Heart right ventricle (tissue), 16 donors: ENCODE results near the gene SLC25A6. TPM values are rescaled to one million over a fixed set of nuclear protein-coding genes. Genes with fewer than 3 reads are reported as not detected.

Experiments
- ATAC-seq, 8 donors: fragments of 200-7000 bp; cut with Tn5 transposase; one replicate each; pipeline ENCODE4 v1.9.1; 2020; ENCODE audit warnings: mild to moderate bottlenecking in 8 of 8, moderate library complexity in 8 of 8, moderate number of reproducible peaks in 1 of 8
- DNase-seq, 2 donors: peaks; one replicate each; pipeline ENCODE4 v3.0.0-alpha.2; 2020
- H3K27ac ChIP-seq, 10 donors: fragments of 200-600 bp; sonication (generic) in 2 of 10; one replicate each; pipeline versions ENCODE4 v1.5.0 to v1.8.0; 2020 to 2022; ENCODE audit warnings: mild to moderate bottlenecking in 3 of 10
- H3K27me3 ChIP-seq, 7 donors: fragments of 200-600 bp; one replicate each; pipeline ENCODE4 v1.8.0; 2021 to 2022; ENCODE audit warnings: mild to moderate bottlenecking in 2 of 7
- H3K36me3 ChIP-seq, 9 donors: fragments of 200-600 bp; sonication (generic) in 1 of 9; one replicate each; pipeline versions ENCODE4 v1.5.0 to v1.8.0; 2020 to 2022; ENCODE audit warnings: mild to moderate bottlenecking in 2 of 9
- H3K4me1 ChIP-seq, 9 donors: fragments of 200-600 bp; sonication (generic) in 1 of 9; one replicate each; pipeline versions ENCODE4 v1.5.0 to v1.8.0; 2020 to 2022; ENCODE audit warnings: mild to moderate bottlenecking in 4 of 9
- H3K4me3 ChIP-seq, 10 donors: fragments of 200-600 bp; sonication (generic) in 2 of 10; one replicate each; pipeline versions ENCODE4 v1.5.0 to v1.8.0; 2020 to 2022; ENCODE audit warnings: mild to moderate bottlenecking in 7 of 10, moderate library complexity in 2 of 10
- H3K9me3 ChIP-seq, 11 donors: fragments of 200-600 bp in 10 of 11; sonication (generic) in 2 of 11; one replicate each; pipeline versions ENCODE4 v1.5.0 to v1.8.0; 2013 to 2022; ENCODE audit warnings: mild to moderate bottlenecking in 2 of 11, control low read depth in 1 of 11, moderate library complexity in 1 of 11
- CTCF ChIP-seq, 9 donors: fragments of 200-600 bp; sonication (generic) in 2 of 9; IDR thresholded peaks; one replicate each; pipeline versions ENCODE4 v1.5.0 to v1.8.0; 2021 to 2022; ENCODE audit warnings: antibody characterized with exemption in 9 of 9, mild to moderate bottlenecking in 5 of 9, moderate library complexity in 1 of 9
- WGBS, 2 donors: extraction: QIAGEN DNeasy Blood & Tissue Kit; methylation state at CpG; one replicate each; pipeline ENCODE4 v1.1.7; 2013; ENCODE audit warnings: inconsistent platforms in 1 of 2; 5-methylcytosine and 5-hydroxymethylcytosine counted together
- intact Hi-C, 10 donors: fragments of 100-400 bp; cut with DNase I; formaldehyde crosslinking; loops; one replicate each; pipeline versions ENCODE4 v1.11.1 to v1.14.2; 2022
- polyA plus RNA-seq, 2 donors: library from polyadenylated mRNA; stranded (reverse); fragments of 200-250 nt; gene quantifications; one replicate each; pipeline ENCODE4 v1.2.3, GENCODE V29; 2013
- total RNA-seq, 10 donors: library from RNA; stranded (reverse); fragmentation: NEBNext Ultra II Directional in 3 of 10; extraction: Animal tissue kit (Norgen Biotek cat#: 25700) in 3 of 10; gene quantifications; one replicate each; pipeline versions ENCODE4 v1.2.1 to v1.2.4, GENCODE V29; 2021 to 2023
- donor health status: Arrhythmogenic right ventricular cardiomyopathy.
- donor health status: ischemic (EF 13 %, LVEDD 7.1; RV severe dilation, severe dysfunction).
- donor health status: healthy with polysubstance abuse.
- donor health status: DM: no; HTN: yes; CAD: no.
- donor health status: DM: no; HTN: no; CAD: no.
- donor health status: ischemic (EF 25% LVEDD 6.9; RV normal size, moderate dysfunction).
- donor health status: ischemic (EF 25% LVEDD 5.7; RV mildly dilated, moderate dysfunction).
- donor health status: healthy.
- donor health status: DM: yes; HTN: yes; CAD: no.
- donor health status: Ischemic cardiomyopathy.
- donor health status: ischemic (EF 35%, LVEDD 5.7; RV mildly dilated, moderate dysfunction).
- donor health status: nonischemic (EF 11% LVEDD 7.7; RV severe dilation, severe dysfunction).
- donor health status: DM: yes; HTN: yes; CAD: no.
- donor health status: PGD.
- donor health status: ischemic (EF 29% LVEDD 5.4; RV normal size, mild dysfunction).
- donor health status: nonischemic (EF 23%, LVEDD 6.1; RV moderate dilation, normal function).

The SLC25A6 gene
- total and polyA plus RNA-seq, 12 donors: 74.8 to 272 (median 141) TPM

- DNase-seq (no peak), ATAC-seq (no peak)
- Histone ChIP-seq H3K4me3 (no peak overlapping the region), H3K4me1 (peaks cover 0 to 5% (median 0%) of the 10 kb centered on the region in 9 donors), H3K27ac (no peak overlapping the region), H3K27me3 (no peaks in the 10 kb centered on the region), H3K36me3 (peaks cover 0 to 60% (median 13%) of the 10 kb centered on the region in 9 donors), H3K9me3 (peaks cover 0 to 11% (median 9%) of the 10 kb centered on the region in 11 donors)
- intact Hi-C loops: no loop called here
- 93 to 99% methylated on average over 10 of the region's 10 CpGs for WGBS, 2 donors
- TF ChIP-seq CTCF (IDR thresholded peaks at IDR 0.05): no peak
These were observed 33.9 kb downstream of the SLC25A6 start for GRCh38 chrX:1357993-1358392.

- Histone ChIP-seq H3K9me3 (peaks cover 0 to 11% (median 9%) of the 10 kb centered on the region in 11 donors), H3K4me3 (no peak overlapping the region), H3K36me3 (peaks cover 0 to 63% (median 13%) of the 10 kb centered on the region in 9 donors), H3K4me1 (peaks cover 0 to 5% (median 0%) of the 10 kb centered on the region in 9 donors), H3K27me3 (no peaks in the 10 kb centered on the region), H3K27ac (peak overlapping the region in 1 of 10 donors; percentile 60)
- no peak for TF ChIP-seq CTCF (IDR thresholded peaks at IDR 0.05)
- peak in 7 of 8 donors; percentile 21 to 62 (median 40) for ATAC-seq
- no peak for DNase-seq
- 33 to 40% methylated on average over 11 of the region's 11 CpGs for WGBS, 2 donors
- intact Hi-C loops: no loop called here
These were observed 36.5 kb downstream of the SLC25A6 start for GRCh38 chrX:1355131-1356046.

- WGBS, 2 donors: 86 to 87% methylated on average over 11 of the region's 11 CpGs
- Histone ChIP-seq H3K9me3 (peaks cover 0 to 11% (median 9%) of the 10 kb centered on the region in 11 donors), H3K4me1 (peaks cover 0 to 5% (median 0%) of the 10 kb centered on the region in 9 donors), H3K27me3 (no peaks in the 10 kb centered on the region), H3K36me3 (peaks cover 0 to 64% (median 13%) of the 10 kb centered on the region in 9 donors), H3K4me3 (no peak overlapping the region), H3K27ac (no peak overlapping the region)
- DNase-seq (no peak), ATAC-seq (peak in 1 of 8 donors; percentile 10)
- intact Hi-C loops: no loop called here
- no peak for TF ChIP-seq CTCF (IDR thresholded peaks at IDR 0.05)
These were observed 37.6 kb downstream of the SLC25A6 start for GRCh38 chrX:1354036-1355019.
